ENCODE results near the gene MUC2. TPM values are rescaled to one million over a fixed set of nuclear protein-coding genes. Genes with fewer than 3 reads are reported as not detected.

MUC2 gene
- total and polyA plus RNA-seq, 2 of the 13 experiments (the other 11 are each of a cell fraction or from before 2014, with no cell fraction given) = not detected

- TF ChIP-seq GMEB2 (CRISPR knock-in tag; IDR thresholded peaks at IDR 0.05; ENCODE audit: low read depth) (no peak), BATF2 (CRISPR knock-in tag; IDR thresholded peaks at IDR 0.05) (no peak), GFI1 (CRISPR knock-in tag; IDR thresholded peaks at IDR 0.05; ENCODE audit: borderline replicate concordance) (no peak), GABPA (IDR thresholded peaks at IDR 0.05; ENCODE audit: low read depth, low read length) (no peak), GABPA (CRISPR knock-in tag; IDR thresholded peaks at IDR 0.05; ENCODE audit: low read depth) (no peak), ZSCAN29 (CRISPR knock-in tag; conservative IDR thresholded peaks at IDR 0.05) (no peak)
Measured at GRCh38 chr11:1074244-1075221, at the start of gene MUC2 (continued).

GRCh38 chr11:1025410-1026162 lies 49.1 kb upstream of the MUC2 start:
- H3K4me2 ChIP-seq (ENCODE audit: low read depth, low read length) = no peak overlapping the region
- H3K27ac ChIP-seq (ENCODE audit: extremely low read length, insufficient read depth, low read length) = no peak overlapping the region
- H3K4me1 ChIP-seq (ENCODE audit: insufficient read depth, low read length) = peaks cover 7% of the 10 kb centered on the region; the same call in 1 of the 2 replicates
- no peaks in the 10 kb centered on the region for H3K9me3 ChIP-seq (ENCODE audit: low read length)
- no peak overlapping the region for H2AFZ ChIP-seq (ENCODE audit: low read length)
- FAIRE-seq = no peak
- no TSS peak for BruUV-seq (replicated peaks)
- no peak overlapping the region for H3K9ac ChIP-seq (ENCODE audit: insufficient read depth, low read depth, low read length)
- POLR2A ChIA-PET = no interaction called here
- no peaks in the 10 kb centered on the region for H3K36me3 ChIP-seq (replicated peaks in 1 of 2; ENCODE audit: control insufficient read depth in 1 of 2, insufficient read depth in 2 of 2, low read length in 2 of 2)
- no peaks in the 10 kb centered on the region for H4K20me1 ChIP-seq (ENCODE audit: insufficient read depth, low read length)
- TF ChIP-seq ZNF564 (CRISPR knock-in tag; IDR thresholded peaks at IDR 0.05) (no peak), ZNF12 (CRISPR knock-in tag; IDR thresholded peaks at IDR 0.05) (no peak), ZNF576 (CRISPR knock-in tag; IDR thresholded peaks at IDR 0.05) (no peak), MED1 (CRISPR knock-in tag; IDR thresholded peaks at IDR 0.05) (no peak), KDM2A (CRISPR knock-in tag; IDR thresholded peaks at IDR 0.05; ENCODE audit: borderline replicate concordance, low read depth) (peak; percentile 5; the same call in 1 of the 2 replicates), ZNF609 (CRISPR knock-in tag; IDR thresholded peaks at IDR 0.05; ENCODE audit: borderline replicate concordance) (no peak)
- intact Hi-C loops (cut with micrococcal nuclease; ENCODE audit: unreplicated experiment) (no loop called here), in situ Hi-C loops (cut with HindIII; ENCODE audit: extremely low pct_ligation_motif_present, low pct_unique_long_range_greater_than_20kb) (no loop called here)
- H3K79me2 ChIP-seq (ENCODE audit: insufficient read depth, low read length) = no peaks in the 10 kb centered on the region
- H3K4me3 ChIP-seq (replicated peaks in 1 of 3; ENCODE audit: insufficient read depth in 1 of 3, low read depth in 2 of 3, low read length in 3 of 3) = no peak overlapping the region
- peaks cover 14 to 34% of the 10 kb centered on the region in 2 experiments; a peak in 4 of 5 replicates for H3K27me3 ChIP-seq (ENCODE audit: control insufficient read depth in 1 of 2, insufficient read depth in 2 of 2, low read length in 2 of 2)
- 20% methylated on average over 2 of the region's 35 CpGs for WGBS (ENCODE audit: low lambda C conversion rate)
- CTCF ChIA-PET (ENCODE audit: low intra/inter-chr PET ratio, low total read pairs) = no interaction called here
- ATAC-seq = no peak
- no peak for DNase-seq (ENCODE audit: low spot score)

All from HepG2 (cell line).